ENCODE data around the gene PROCR.

PROCR gene

DNA sequence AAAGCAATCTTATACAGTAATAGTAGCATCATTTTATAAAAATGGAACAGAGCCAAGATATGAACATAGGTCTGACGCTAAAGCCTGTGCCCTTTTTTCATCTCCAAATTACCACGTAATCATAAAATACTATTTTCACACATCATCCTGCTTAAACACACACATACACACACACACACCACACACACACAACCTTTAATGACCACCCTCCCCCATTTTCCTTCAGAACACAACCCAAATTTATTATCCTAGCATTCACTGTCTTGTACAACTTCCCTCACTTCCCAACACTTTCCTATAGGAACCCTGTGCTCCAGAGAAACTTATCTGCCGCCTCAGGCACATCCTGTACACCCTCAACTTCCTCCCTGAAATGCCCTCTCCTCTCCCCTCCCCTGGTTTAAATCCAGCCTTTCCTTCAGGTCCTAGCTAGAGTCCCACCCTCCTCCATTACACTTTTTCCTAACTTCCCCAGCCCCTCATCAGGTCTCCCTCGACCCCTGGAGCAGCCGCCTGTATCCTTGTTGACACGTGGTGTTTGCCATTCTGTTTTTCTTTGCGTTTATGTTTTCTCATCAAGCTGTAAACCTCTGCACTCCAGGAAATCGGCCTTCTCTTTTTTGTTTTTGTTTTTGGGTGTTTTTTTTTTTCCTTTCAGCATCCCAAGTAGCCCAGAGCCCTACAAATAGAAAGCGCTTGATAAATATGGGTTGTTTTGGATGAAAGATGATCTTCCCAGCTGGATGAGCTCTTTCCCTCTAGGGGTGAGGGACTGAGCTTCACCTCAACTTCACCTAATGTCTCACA is 53.6 kb downstream of the PROCR start:
- peak overlapping the region; percentile 51 for H3K4me3 ChIP-seq (ENCODE audit: low read depth, low read length)
- 0 out of 2 replicates have a peak, but pooled peaks cover 8% of the 10 kb centered on the region for H3K27me3 ChIP-seq (ENCODE audit: control insufficient read depth, insufficient read depth, low read length)
- no peaks in the 10 kb centered on the region for H3K36me3 ChIP-seq (ENCODE audit: control insufficient read depth, insufficient read depth, low read length)
- H3K27ac ChIP-seq (ENCODE audit: low read depth, low read length) = peak overlapping the region; percentile 5
- H3K9me3 ChIP-seq (ENCODE audit: control insufficient read depth, insufficient read depth, low read length) = peaks cover 3% of the 10 kb centered on the region; the same call in 1 of the 2 replicates
- no peak overlapping the region for H3K9ac ChIP-seq (ENCODE audit: low read depth, low read length)
- H3K4me1 ChIP-seq (ENCODE audit: control insufficient read depth, insufficient read depth, low read length) = peaks cover 26% of the 10 kb centered on the region

DNA sequence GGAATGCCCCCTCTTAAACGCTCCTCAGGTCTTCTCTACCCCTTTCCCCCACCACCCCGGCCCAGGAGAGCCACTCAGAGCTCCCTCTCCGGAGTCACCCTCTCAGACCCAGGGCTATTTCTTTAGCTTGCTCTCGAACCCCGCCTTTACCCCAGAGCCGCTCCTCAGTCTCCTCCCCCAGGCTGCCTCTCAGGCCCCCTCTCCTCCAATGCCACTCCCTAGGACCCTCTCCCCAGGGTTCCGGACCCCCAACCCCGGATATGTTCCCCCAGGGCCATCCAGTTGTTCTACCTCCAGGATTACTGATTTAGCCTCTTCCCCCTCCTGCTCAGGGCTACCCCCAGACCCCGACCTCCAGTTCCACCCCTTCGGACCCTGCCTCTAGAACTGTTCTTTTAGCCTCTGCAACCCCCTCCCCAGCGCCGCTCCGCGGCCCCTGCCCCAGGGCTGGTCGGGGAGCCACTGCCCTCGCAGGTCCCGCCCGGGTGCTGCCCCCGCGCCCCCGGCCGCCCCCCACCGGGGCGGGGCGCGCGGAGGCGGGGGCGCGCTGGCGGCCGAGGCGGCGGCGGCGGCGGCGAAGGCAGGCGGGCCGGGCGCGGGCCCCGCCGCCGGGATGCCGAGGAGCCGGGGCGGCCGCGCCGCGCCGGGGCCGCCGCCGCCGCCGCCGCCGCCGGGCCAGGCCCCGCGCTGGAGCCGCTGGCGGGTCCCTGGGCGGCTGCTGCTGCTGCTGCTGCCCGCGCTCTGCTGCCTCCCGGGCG is 54.4 kb downstream of the PROCR start, which contains the start of gene MMP24:
Gene MMP24, plus strand, starts transcription at position 565 of the 758 bp plus-strand sequence. Its CDS starts 49 bp downstream, at position 614.
- H3K36me3 ChIP-seq (ENCODE audit: control insufficient read depth, insufficient read depth, low read length) = no peaks in the 10 kb centered on the region
- H3K9me3 ChIP-seq (ENCODE audit: control insufficient read depth, insufficient read depth, low read length) = peaks cover 3% of the 10 kb centered on the region; the same call in 1 of the 2 replicates
- H3K9ac ChIP-seq (ENCODE audit: low read depth, low read length) = no peak within 1 kb of the TSS
- H3K27ac ChIP-seq (ENCODE audit: low read depth, low read length) = peak within 1 kb of the TSS; percentile 5
- H3K4me1 ChIP-seq (ENCODE audit: control insufficient read depth, insufficient read depth, low read length) = peaks cover 21% of the 10 kb centered on the region
- 0 out of 2 replicates have a peak, but pooled peaks cover 8% of the 10 kb centered on the region for H3K27me3 ChIP-seq (ENCODE audit: control insufficient read depth, insufficient read depth, low read length)
- peak within 1 kb of the TSS; percentile 56 for H3K4me3 ChIP-seq (ENCODE audit: low read depth, low read length)

All from HUES48 (cell line).